ENCODE measurements around the gene DNMBP.
A peak's percentile ranks its signal among the peaks of the same experiment; 100 is the strongest.

DNMBP gene

DNA sequence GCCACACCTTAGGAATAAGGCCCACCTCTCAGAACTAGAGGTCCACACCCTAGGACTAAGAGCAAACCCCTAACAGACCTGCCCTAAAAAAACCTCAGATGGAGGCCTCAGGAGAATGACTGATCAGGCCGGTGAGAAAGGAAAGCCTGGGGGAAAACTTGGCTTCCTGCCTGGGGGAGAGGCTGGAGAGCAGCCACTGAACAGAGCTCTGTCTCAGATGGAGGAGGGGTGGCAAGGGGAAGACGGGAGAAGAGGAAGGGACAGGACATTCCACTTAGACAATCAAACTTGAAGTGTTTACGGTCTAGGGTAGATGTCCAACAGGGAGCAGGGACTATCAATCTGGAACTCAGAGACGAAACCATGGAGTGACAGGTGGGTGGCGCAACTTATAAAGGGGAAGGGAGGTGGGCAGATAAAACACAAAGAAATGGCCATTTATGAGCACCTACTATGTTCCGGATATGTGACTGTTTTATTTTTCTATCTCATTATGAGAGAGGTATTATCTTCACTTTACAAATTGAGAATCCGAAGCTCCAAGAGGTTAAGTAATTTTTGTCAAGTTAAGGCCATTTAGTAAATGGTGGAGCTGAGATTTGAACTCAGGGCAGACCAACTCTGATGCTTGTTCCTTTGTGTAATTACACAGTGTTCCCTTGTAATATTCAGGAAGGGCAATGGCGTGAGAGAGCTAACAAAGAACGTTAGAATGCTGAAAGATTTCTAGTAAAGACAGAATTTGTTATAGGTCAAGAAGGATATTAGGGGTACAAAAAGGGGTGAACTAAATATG is 82.6 kb downstream of the DNMBP start:
- Histone ChIP-seq H3K9ac (ENCODE audit: low read length) (no peak overlapping the region), H3K4me3 (ENCODE audit: low read length) (peak overlapping the region; percentile 59), H3K36me3 (ENCODE audit: control insufficient read depth, insufficient read depth, low read length) (no peaks in the 10 kb centered on the region), H3K27me3 (ENCODE audit: control insufficient read depth, insufficient read depth, low read length) (no peaks in the 10 kb centered on the region), H3K4me1 (ENCODE audit: control insufficient read depth, insufficient read depth, low read length) (peaks cover 7% of the 10 kb centered on the region), H3K27ac (ENCODE audit: low read depth, low read length) (peak overlapping the region; percentile 21)

DNA sequence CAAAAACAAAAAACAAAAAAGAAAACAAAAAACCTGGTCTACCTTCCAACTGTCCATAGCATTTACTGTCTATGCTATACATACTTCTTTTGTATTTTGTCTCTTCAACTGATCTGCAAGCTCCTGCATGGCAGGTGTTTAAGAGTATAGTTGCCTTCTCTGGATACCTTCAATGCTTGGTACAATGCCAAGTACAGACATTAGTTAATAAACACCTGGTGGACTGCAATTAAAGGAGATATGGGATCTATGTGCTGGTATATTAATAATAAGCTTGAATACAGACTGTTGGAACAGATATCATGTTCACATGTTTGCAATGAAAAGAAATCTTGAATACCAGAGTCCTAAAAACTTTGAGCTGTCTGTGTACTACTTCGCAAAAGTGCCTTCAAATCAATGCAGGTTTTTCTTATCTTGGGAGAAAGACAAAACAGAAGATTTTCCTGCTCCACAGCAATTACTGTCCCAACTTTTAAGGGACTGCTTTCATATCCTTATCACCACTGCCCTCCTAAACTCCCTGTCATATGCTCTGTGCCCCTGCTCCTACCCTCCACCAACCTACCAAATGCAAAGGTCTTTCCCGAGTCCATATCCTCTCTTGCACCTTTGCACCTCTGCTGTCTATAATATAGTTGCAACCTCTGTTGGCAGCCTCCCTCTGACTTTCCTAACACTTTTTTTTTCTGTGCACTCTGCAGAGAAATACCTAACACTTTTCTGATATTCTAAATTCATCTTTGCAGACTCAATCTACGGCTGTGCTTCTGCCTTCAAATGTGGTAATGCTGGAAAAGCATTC is 85.1 kb downstream of the DNMBP start:
- H3K4me3 ChIP-seq (ENCODE audit: low read length), result peak overlapping the region; percentile 16
- H3K36me3 ChIP-seq (ENCODE audit: control insufficient read depth, insufficient read depth, low read length), result no peaks in the 10 kb centered on the region
- no peaks in the 10 kb centered on the region for H3K27me3 ChIP-seq (ENCODE audit: control insufficient read depth, insufficient read depth, low read length)
- H3K9ac ChIP-seq (ENCODE audit: low read length), result no peak overlapping the region
- no peak overlapping the region for H3K27ac ChIP-seq (ENCODE audit: low read depth, low read length)
- H3K4me1 ChIP-seq (ENCODE audit: control insufficient read depth, insufficient read depth, low read length), result peaks cover 7% of the 10 kb centered on the region

DNA sequence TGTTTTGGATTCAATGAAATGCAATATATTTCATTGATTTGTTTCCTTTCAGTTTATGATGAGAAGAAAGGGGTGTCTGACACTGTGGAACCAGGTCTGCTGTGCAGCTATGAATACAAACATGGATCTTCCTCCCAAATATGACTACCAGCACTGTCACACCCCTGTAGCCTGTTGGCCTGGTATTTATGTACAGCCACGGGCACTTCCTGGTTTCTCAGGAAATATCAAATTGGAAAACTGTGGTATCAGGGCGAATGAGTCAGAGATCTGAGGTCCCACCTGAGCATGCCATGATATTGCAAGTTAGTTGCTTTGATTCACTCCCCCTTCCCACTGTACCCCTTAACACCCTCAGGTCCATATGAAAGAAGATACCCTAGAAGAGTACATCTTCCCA is 87.8 kb downstream of the DNMBP start:
- Histone ChIP-seq H3K9ac (ENCODE audit: low read length) (no peak overlapping the region), H3K27me3 (ENCODE audit: control insufficient read depth, insufficient read depth, low read length) (no peaks in the 10 kb centered on the region), H3K4me3 (ENCODE audit: low read length) (no peak overlapping the region), H3K4me1 (ENCODE audit: control insufficient read depth, insufficient read depth, low read length) (peaks cover 5% of the 10 kb centered on the region), H3K27ac (ENCODE audit: low read depth, low read length) (no peak overlapping the region), H3K36me3 (ENCODE audit: control insufficient read depth, insufficient read depth, low read length) (no peaks in the 10 kb centered on the region)

DNA sequence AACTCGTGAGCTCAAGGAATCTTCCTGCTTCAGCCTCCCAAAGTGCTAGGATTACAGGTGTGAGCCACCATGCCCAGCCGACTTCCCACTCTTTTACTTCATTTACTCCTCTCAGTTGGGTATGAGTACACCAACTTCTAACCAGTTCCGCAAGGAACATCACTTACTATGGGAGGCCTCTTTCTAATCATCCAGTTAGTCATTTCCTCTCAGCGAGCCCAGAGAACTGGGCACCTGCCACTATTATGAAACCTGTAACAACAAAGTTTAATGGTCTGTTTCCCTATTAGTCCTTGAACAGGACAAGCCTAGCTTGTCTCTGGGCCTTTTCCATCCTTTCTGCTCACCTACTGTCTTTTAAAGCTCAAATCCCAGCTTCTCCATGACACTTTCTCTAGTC is 88.8 kb downstream of the DNMBP start:
- Histone ChIP-seq H3K27me3 (ENCODE audit: control insufficient read depth, insufficient read depth, low read length) (no peaks in the 10 kb centered on the region), H3K36me3 (ENCODE audit: control insufficient read depth, insufficient read depth, low read length) (no peaks in the 10 kb centered on the region), H3K4me3 (ENCODE audit: low read length) (no peak overlapping the region), H3K27ac (ENCODE audit: low read depth, low read length) (no peak overlapping the region), H3K4me1 (ENCODE audit: control insufficient read depth, insufficient read depth, low read length) (no peaks in the 10 kb centered on the region), H3K9ac (ENCODE audit: low read length) (no peak overlapping the region)

DNA sequence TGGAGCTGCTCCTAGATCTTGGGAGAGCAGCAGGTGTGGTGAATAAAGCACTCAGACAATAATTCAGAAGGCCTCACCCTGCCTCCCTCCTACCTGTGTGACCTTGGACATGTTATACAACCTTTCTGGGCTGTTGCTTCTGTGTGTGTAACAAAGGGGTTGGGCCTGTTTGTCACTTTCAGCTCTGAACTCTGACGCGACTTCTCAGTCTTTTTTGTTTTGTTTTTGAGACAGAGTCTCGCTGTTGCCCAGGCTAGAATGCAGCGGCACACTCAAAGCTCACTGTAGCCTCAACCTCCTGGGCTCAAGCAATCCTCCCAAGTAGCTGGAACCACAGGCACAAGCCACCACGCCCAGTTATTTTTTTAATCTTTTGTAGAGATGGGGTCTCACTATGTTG is 89.3 kb downstream of the DNMBP start:
- no peaks in the 10 kb centered on the region for H3K4me1 ChIP-seq (ENCODE audit: control insufficient read depth, insufficient read depth, low read length)
- no peak overlapping the region for H3K4me3 ChIP-seq (ENCODE audit: low read length)
- no peaks in the 10 kb centered on the region for H3K27me3 ChIP-seq (ENCODE audit: control insufficient read depth, insufficient read depth, low read length)
- no peak overlapping the region for H3K27ac ChIP-seq (ENCODE audit: low read depth, low read length)
- no peak overlapping the region for H3K9ac ChIP-seq (ENCODE audit: low read length)
- H3K36me3 ChIP-seq (ENCODE audit: control insufficient read depth, insufficient read depth, low read length), result no peaks in the 10 kb centered on the region

DNA sequence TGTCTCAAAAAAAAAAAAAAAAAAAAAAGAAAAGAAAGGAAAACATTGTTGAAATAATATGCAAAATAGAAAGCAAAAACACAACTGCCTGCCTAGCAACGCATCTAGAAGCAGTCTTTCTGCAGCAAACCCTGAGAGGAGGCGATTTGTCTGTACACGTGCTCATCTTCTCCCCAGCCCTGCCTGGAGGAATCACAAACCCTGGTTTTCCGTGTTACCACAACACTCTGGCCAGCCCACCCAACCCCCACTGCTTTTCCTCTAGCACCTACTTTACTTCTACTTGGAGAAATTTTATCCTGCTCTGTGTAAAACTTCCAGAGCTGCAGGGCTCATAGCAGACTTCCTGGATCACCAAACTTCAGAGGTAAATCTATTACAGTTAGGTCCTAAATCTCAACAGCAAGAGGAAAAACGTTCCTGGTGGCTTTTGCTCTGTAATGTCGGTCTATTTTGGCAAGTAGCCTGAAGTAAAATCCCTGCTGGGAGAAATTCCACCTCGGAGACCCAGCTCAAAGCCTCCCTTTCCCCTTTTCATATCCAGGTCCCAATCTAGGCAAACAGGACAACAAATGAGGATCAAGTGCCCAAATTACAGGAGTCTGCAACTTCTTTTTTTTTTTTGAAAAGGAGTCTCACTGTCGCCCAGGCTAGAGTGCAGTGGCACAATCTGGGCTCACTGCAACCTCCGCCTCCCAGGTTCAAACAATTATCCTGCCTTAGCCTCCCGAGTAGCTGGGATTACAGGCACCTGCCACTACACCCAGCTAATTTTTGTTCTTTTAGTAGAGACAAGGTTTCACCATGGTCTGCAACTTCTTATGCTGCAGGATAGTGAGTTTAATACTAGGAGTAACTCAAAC is 91.6 kb downstream of the DNMBP start:
- H3K9ac ChIP-seq (ENCODE audit: low read length), result no peak overlapping the region
- no peaks in the 10 kb centered on the region for H3K4me1 ChIP-seq (ENCODE audit: control insufficient read depth, insufficient read depth, low read length)
- no peaks in the 10 kb centered on the region for H3K27me3 ChIP-seq (ENCODE audit: control insufficient read depth, insufficient read depth, low read length)
- no peaks in the 10 kb centered on the region for H3K36me3 ChIP-seq (ENCODE audit: control insufficient read depth, insufficient read depth, low read length)
- H3K27ac ChIP-seq (ENCODE audit: low read depth, low read length), result peak overlapping the region; percentile 69
- peak overlapping the region; percentile 35 for H3K4me3 ChIP-seq (ENCODE audit: low read length)

DNA sequence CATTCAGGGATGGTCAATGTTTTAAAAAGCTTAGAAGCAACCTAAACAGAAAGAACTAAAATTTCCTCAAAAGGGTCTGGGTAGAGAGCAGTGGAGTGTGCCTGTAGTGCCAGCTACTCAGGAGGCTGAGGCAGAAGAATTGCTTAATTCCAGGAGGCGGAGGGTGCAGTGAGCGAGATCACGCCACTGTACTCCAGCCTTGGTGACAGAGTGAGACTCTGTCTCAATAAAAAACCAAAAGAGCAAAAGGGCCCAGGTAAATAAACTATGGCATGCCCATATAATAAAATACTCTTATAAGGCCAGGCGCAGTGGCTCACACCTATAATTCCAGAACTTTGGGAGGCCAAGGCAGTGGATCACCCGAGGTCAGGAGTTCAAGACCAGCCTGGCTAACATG is 93.0 kb downstream of the DNMBP start:
- Histone ChIP-seq H3K27me3 (ENCODE audit: control insufficient read depth, insufficient read depth, low read length) (no peaks in the 10 kb centered on the region), H3K4me1 (ENCODE audit: control insufficient read depth, insufficient read depth, low read length) (no peaks in the 10 kb centered on the region), H3K36me3 (ENCODE audit: control insufficient read depth, insufficient read depth, low read length) (no peaks in the 10 kb centered on the region), H3K9ac (ENCODE audit: low read length) (no peak overlapping the region), H3K27ac (ENCODE audit: low read depth, low read length) (no peak overlapping the region), H3K4me3 (ENCODE audit: low read length) (no peak overlapping the region)

DNA sequence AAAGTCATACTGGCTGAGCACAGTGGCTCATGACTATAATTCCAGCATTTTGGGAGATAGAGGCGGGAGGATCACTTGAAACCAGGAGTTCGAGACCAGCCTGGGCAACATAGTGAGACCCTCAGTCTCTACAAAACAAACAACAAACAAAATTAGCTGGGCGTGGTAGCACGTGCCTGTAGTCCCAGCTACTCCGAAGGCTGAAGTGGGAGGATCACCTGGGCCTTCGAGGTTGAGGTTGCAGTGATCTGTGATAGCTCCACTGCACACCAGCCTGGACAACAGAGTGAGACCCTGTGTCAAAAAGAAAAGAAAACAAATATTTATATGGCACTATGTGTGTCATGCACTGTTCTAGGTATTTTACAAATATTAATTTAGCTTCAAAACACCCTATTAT is 94.3 kb downstream of the DNMBP start:
- H3K9ac ChIP-seq (ENCODE audit: low read length), result no peak overlapping the region
- no peak overlapping the region for H3K27ac ChIP-seq (ENCODE audit: low read depth, low read length)
- no peaks in the 10 kb centered on the region for H3K27me3 ChIP-seq (ENCODE audit: control insufficient read depth, insufficient read depth, low read length)
- H3K4me1 ChIP-seq (ENCODE audit: control insufficient read depth, insufficient read depth, low read length), result no peaks in the 10 kb centered on the region
- no peaks in the 10 kb centered on the region for H3K36me3 ChIP-seq (ENCODE audit: control insufficient read depth, insufficient read depth, low read length)
- H3K4me3 ChIP-seq (ENCODE audit: low read length), result no peak overlapping the region

DNA sequence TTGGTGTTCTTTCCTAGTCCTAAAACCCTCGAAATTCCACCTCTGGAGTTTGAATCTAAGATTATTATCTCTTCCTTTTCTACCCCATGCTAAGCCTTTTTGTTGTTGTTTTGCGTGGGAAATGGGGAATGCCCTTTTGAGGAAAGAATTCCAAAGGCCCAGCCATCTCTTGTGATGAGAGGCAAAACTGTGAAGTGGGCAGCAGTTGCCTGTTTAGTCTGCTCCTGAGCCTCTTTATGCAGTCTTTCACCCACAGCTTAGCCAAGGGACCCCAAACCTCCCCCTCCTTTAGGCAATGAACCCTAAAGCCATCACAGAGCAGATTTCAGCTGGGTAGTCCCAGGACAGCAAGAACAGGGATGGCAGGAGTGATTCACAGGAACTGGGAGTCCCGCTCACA is 95.5 kb downstream of the DNMBP start:
- no peak overlapping the region for H3K27ac ChIP-seq (ENCODE audit: low read depth, low read length)

DNA sequence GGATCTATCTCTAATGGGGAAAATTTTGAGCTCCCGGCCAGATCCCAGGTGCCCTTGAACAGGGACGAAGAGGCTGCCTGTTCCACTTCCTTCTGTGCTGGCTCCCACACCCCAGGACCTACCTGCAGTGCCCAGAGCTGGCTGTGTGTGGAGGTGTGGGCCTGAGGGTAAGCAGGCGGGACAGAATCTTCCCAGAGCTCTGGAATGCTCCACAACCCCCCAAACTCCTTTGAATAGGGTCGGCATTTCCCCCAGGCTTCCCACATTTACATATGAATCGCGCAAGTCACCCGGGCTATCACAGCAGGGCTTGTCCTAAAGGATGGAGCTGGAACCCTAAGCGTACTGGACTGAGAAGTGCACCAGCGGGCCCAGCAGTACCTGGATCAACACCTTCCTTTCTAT is 95.9 kb downstream of the DNMBP start:
- Histone ChIP-seq H3K4me1 (ENCODE audit: control insufficient read depth, insufficient read depth, low read length) (no peaks in the 10 kb centered on the region), H3K27me3 (ENCODE audit: control insufficient read depth, insufficient read depth, low read length) (no peaks in the 10 kb centered on the region), H3K36me3 (ENCODE audit: control insufficient read depth, insufficient read depth, low read length) (peaks cover 4% of the 10 kb centered on the region), H3K9ac (ENCODE audit: low read length) (no peak overlapping the region), H3K27ac (ENCODE audit: low read depth, low read length) (no peak overlapping the region), H3K4me3 (ENCODE audit: low read length) (no peak overlapping the region)

More for the DNA sequence above, 95.5 kb downstream of the DNMBP start:
- Histone ChIP-seq H3K4me1 (ENCODE audit: control insufficient read depth, insufficient read depth, low read length) (no peaks in the 10 kb centered on the region), H3K4me3 (ENCODE audit: low read length) (no peak overlapping the region), H3K36me3 (ENCODE audit: control insufficient read depth, insufficient read depth, low read length) (no peaks in the 10 kb centered on the region), H3K9ac (ENCODE audit: low read length) (no peak overlapping the region), H3K27me3 (ENCODE audit: control insufficient read depth, insufficient read depth, low read length) (no peaks in the 10 kb centered on the region)

DNA sequence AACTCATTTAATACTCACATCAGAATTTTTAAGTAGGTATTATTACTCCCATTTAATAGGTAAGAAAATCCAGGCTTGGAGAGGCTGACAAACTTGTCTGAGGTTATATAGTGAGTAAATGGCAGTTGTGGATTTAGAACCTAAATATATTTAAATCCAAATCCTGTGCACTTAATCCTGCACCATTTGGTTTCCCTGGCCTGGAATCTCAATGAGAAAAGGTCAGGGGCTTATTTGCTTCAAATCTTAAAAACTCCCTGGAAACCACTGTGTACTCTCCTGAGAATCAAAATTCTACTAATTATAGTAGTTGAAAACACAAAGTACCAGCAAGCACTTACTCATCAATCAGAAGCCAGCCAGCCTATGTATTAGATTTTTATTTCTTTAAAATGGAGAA is 97.7 kb downstream of the DNMBP start:
- H3K4me3 ChIP-seq (ENCODE audit: low read length), result no peak overlapping the region
- no peak overlapping the region for H3K27ac ChIP-seq (ENCODE audit: low read depth, low read length)
- no peak overlapping the region for H3K9ac ChIP-seq (ENCODE audit: low read length)
- H3K27me3 ChIP-seq (ENCODE audit: control insufficient read depth, insufficient read depth, low read length), result no peaks in the 10 kb centered on the region
- H3K36me3 ChIP-seq (ENCODE audit: control insufficient read depth, insufficient read depth, low read length), result peaks cover 14% of the 10 kb centered on the region
- H3K4me1 ChIP-seq (ENCODE audit: control insufficient read depth, insufficient read depth, low read length), result no peaks in the 10 kb centered on the region

DNA sequence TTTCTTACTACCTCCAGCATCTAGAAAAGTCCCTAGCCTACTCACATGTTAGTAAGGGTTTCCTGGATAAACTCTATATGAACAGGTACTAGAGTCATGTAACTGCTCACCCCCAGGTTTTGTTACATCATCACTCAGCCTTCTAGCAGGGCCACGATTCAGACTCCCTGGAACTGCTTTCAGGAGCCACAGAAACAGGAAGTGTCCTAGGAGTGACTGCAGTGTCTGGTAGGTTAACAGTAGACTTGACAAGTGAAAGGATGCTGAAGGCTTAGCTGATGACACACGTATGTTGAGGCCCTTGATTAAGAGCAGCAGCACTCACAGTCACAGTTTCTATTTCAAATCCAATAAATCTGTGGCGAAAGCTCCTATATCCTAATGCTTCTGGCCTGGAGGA is 101.2 kb downstream of the DNMBP start:
- no peak overlapping the region for H3K4me3 ChIP-seq (ENCODE audit: low read length)
- no peak overlapping the region for H3K27ac ChIP-seq (ENCODE audit: low read depth, low read length)
- peaks cover 27% of the 10 kb centered on the region for H3K36me3 ChIP-seq (ENCODE audit: control insufficient read depth, insufficient read depth, low read length)
- H3K27me3 ChIP-seq (ENCODE audit: control insufficient read depth, insufficient read depth, low read length), result no peaks in the 10 kb centered on the region
- no peak overlapping the region for H3K9ac ChIP-seq (ENCODE audit: low read length)
- H3K4me1 ChIP-seq (ENCODE audit: control insufficient read depth, insufficient read depth, low read length), result no peaks in the 10 kb centered on the region
